Sigmoid colon (tissue), 4 donors: Measurements from ENCODE around the gene TBX20.

Source experiments
- CTCF ChIP-seq, 4 experiments: fragments of 450-650 bp in 3 of 4; fragments of 200-600 bp in 1 of 4; IDR thresholded peaks; one replicate each; pipeline ENCODE4 v1.5.1; 2016 to 2019; ENCODE audit warnings: antibody characterized with exemption in 4 of 4, mild to moderate bottlenecking in 3 of 4, moderate library complexity in 2 of 4
- EP300 ChIP-seq, 4 donors: sonication (generic); formaldehyde crosslinking; IDR thresholded peaks; one replicate each; pipeline ENCODE4 v1.6.1; 2017; ENCODE audit warnings: antibody characterized with exemption in 4 of 4
- POLR2A ChIP-seq, 2 donors: fragments of 450-650 bp; IDR thresholded peaks; one replicate each; pipeline ENCODE4 v1.6.1; 2016; ENCODE audit warnings: antibody characterized with exemption in 2 of 2, mild to moderate bottlenecking in 2 of 2, moderate library complexity in 2 of 2

- TF ChIP-seq CTCF (IDR thresholded peaks at IDR 0.05) (no peak), EP300 (IDR thresholded peaks at IDR 0.05) (no peak), POLR2A (IDR thresholded peaks at IDR 0.05) (no peak)
These were observed 7.1 kb upstream of the TBX20 start for GRCh38 chr7:35261041-35261440.
